ENCODE results near the gene PLOD3. TPM values are rescaled to one million over a fixed set of nuclear protein-coding genes. Genes with fewer than 3 reads are reported as not detected.

The PLOD3 gene
- total and polyA plus RNA-seq, 9 of the 15 experiments (the other 6 are each of a cell fraction or from before 2014, with no cell fraction given) = 2.8 to 101 (median 30.9) TPM

GRCh38 chr7:101251871-101252659 is 34.7 kb upstream of the PLOD3 start (continued):
- TF ChIP-seq CREB3L1 (IDR thresholded peaks at IDR 0.05; ENCODE audit: borderline replicate concordance, low read depth) = peak; percentile 90
- TF ChIP-seq BCLAF1 (IDR thresholded peaks at IDR 0.05; ENCODE audit: borderline replicate concordance in 1 of 2, control insufficient read depth in 1 of 2, low read depth in 2 of 2, low read length in 1 of 2) = no peak
- TF ChIP-seq ZKSCAN1 (IDR thresholded peaks at IDR 0.05; ENCODE audit: low read depth, low read length) = 0 out of 2 replicates have a peak, but pooled peaks have one; percentile 48
- peak; percentile 82 for TF ChIP-seq SIN3B (IDR thresholded peaks at IDR 0.05; ENCODE audit: low read depth)
- no peak for TF ChIP-seq ADNP (tag; IDR thresholded peaks at IDR 0.05)
- no peak for TF ChIP-seq TFAM (CRISPR knock-in tag; conservative IDR thresholded peaks at IDR 0.05)
- TF ChIP-seq ZNF282 (CRISPR knock-in tag; IDR thresholded peaks at IDR 0.05) = no peak
- no peak for TF ChIP-seq NCOA2 (IDR thresholded peaks at IDR 0.05; ENCODE audit: partially characterized antibody in 2 of 2)
- TF ChIP-seq TEAD4 (IDR thresholded peaks at IDR 0.05; ENCODE audit: low read length) = peak; percentile 16; the same call in 1 of the 2 replicates
- TF ChIP-seq TEAD4 (CRISPR knock-in tag; IDR thresholded peaks at IDR 0.05; ENCODE audit: borderline replicate concordance) = no peak
- TF ChIP-seq GABPA (tag; conservative IDR thresholded peaks at IDR 0.05; ENCODE audit: low read depth) = peak; percentile 93
- no peak for TF ChIP-seq ZC3H11A (IDR thresholded peaks at IDR 0.05; ENCODE audit: low read depth, low read length)
- peak; percentile 74 for TF ChIP-seq CTBP1 (IDR thresholded peaks at IDR 0.05; ENCODE audit: borderline replicate concordance)
- TF ChIP-seq PHTF2 (CRISPR knock-in tag; IDR thresholded peaks at IDR 0.05) = no peak
- TF ChIP-seq RBBP5 (IDR thresholded peaks at IDR 0.05; ENCODE audit: borderline replicate concordance, insufficient read depth, low read length, poor library complexity, severe bottlenecking) = peak; percentile 81
- TF ChIP-seq HMGN3 (IDR thresholded peaks at IDR 0.05; ENCODE audit: borderline replicate concordance, extremely low read depth, insufficient read length, low read depth, low read length) = peak; percentile 79
- TF ChIP-seq ETS1 (conservative IDR thresholded peaks at IDR 0.05; ENCODE audit: control insufficient read depth, low read depth, low read length) = peak; percentile 69; the same call in 1 of the 2 replicates
- TF ChIP-seq TGIF2 (CRISPR knock-in tag; IDR thresholded peaks at IDR 0.05) = no peak
- no peak for TF ChIP-seq SNAPC5 (CRISPR knock-in tag; IDR thresholded peaks at IDR 0.05)
- TF ChIP-seq ID3 (CRISPR knock-in tag; IDR thresholded peaks at IDR 0.05) = no peak
- TF ChIP-seq ID3 (tag; IDR thresholded peaks at IDR 0.05) = 0 out of 2 replicates have a peak, but pooled peaks have one; percentile 23

Measured in K562 (cell line).